NCI-H2107 (cell line): Measurements from ENCODE around the gene CASZ1.

ENCODE experiments used
- DNase-seq: peaks from one replicate; lab custom pipeline; 2025; lab: John Stamatoyannopoulos, UW

Gene CASZ1

DNA sequence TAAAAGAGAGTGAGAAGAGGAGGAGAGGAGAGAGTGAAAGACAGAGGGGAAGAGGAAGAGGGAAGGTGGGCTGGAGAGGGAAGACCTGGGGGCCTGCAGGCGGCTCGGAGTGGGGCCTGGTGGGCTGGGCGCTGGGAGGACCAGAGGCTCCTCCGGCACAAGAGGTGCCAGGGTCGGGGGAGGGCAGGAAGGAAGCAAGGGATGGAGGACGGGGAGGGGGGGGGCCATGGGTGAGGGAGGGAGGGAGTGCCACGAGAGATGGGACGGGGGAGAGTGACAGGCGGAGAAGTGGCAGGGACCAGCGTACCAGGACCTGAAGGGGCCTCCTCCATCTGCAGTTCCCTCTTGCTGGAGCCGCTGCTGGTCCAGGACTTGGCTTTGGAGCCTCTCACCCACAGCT, 87.7 kb downstream of the CASZ1 start:
- DNase-seq, result no peak

DNA sequence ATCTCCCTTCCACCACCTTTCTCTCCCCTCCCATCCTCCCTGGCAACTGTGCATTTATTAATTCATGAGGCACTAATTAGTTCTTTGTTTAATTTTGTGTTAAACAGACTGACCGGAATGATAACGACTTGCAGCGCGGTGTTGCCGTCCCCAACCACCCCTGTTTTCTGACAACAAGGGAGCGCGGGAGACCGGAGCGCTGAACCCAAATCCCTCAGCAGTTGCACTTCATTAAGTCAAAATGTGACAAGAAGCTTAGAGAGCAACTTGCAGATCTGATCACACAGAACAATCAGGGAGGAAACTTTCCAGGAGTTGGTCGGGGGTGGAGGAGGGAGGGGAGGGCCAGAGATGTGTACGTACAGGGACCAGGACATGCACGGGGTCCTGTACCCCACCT, 89.2 kb downstream of the CASZ1 start:
- no peak for DNase-seq

DNA sequence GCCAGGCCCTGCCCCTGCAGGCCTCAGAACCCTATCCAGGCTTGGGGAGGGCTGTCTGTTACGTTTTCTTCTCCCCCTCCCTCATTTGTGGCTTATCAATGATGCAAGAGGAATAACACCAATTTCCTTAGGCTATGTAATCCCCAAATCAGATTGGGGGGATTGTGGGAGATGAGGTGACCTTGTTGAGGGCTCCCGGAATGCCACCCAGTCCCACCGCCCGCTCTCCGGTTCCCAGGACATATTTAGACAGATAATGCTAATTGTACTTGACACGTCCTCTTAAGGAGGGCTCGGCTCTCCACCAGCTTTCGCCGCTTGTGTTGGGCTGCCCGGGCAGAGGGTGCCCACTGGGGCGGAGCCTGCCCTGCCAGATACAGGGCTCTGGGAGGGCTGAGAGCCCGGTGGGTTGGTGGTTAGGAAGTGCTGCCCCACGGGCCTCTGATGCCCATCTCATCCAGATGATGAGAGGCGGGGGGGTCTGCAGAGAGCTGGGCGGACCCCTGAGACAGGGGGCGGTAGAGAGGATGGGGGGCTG, 90.0 kb downstream of the CASZ1 start:
- no peak for DNase-seq

DNA sequence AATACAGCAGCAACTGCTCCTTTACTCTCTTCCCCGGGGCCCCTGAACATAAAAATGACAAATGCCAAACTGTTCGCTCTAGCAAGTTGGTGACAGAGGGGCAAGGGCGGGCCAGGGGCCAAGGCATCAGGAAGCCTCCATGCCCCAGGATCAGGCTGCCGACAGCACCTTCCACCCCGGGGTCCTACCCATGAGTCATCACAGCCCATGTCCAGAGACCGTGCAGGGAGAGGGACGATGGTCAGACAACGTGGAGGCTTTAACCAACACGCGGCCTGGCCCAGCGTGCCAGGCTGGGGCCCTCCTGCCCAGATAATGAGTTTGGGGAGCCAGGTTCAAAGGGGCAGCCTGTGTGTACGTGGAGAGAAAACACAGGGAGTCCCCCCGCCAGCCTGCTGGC, 90.5 kb downstream of the CASZ1 start:
- no peak for DNase-seq

DNA sequence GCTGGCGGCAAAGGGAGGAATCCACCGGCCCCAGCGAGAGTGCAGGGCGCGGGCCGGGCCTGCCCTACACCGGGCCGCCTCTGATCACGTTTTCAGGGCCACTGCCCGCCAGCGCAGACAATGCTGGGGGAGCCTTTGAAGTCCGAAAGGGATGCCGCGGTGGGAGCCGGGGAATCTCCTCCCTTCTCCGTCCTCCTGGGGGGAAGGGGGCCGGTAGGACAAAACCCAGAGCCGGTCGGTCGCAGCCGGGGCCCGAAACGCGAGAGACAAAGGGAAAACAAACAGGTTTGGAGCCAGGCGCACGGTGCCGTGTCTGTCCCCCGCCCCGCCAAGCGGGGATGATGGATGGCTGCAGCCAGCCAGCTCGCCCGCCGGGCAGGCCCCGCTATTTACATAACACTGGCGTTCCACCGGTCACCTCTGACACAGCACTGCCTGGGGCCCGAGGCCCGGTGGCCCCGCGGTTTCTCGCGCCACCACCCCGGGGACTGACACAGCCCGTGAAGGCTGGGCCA, 92.0 kb downstream of the CASZ1 start:
- DNase-seq, result no peak

DNA sequence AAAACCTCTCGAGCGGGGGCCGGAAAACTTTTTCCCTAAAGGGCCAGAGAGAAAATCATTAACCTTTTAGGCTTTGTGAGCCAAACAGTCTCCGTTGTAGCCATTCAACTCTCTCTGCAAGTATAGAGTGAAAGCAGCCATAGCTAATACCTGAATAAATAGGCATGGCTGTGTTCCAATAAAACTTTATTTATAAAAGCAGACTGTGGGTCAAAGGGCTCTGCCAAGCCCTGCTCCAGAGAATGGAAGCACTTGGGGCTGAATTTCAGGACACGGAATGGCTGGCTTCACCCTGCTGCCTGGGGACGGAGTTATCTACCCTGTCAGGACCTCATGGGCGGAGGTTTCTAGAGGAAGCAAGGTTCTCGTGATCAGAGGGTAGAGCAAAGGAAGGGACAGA, 92.7 kb downstream of the CASZ1 start:
- no peak for DNase-seq

DNA sequence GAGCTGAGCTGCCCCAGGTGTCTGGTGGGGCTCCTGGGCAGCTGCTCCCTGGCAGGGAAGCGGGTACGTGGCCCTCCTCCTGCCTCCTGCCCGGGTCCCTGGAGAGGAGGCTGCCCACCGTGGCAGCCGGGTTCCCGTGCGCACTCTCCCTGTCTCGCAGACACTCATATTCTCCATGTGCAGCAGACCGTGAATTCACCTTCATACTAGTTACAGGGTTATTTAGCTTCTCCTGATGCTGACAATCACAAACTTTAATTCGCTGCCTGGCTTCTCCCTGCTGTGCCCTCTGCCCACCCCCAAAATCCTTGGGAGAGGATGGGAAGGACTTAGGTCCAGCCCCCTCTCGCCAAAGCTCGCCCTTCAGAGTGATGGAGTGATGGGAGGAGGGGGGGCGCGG, 95.3 kb downstream of the CASZ1 start:
- DNase-seq, result peak; percentile 28

DNA sequence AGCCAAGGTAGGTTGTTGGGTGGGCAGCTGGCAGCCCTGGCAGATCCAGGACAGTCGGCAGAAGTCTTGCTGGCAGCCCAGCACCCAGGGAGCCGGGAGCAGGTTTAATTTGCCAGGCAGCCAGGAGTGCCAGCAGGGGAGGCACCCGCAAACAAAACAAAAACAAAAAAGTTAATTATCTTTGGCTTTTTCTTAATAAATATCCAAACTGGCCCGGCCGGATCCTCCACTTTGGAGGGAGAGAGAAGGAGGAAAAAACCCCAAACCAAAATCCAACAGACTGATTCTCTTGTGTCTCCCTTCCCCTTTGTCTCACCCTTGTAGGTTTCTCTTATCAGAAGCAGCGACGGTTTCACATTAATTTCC, 97.0 kb downstream of the CASZ1 start:
- DNase-seq, result no peak

DNA sequence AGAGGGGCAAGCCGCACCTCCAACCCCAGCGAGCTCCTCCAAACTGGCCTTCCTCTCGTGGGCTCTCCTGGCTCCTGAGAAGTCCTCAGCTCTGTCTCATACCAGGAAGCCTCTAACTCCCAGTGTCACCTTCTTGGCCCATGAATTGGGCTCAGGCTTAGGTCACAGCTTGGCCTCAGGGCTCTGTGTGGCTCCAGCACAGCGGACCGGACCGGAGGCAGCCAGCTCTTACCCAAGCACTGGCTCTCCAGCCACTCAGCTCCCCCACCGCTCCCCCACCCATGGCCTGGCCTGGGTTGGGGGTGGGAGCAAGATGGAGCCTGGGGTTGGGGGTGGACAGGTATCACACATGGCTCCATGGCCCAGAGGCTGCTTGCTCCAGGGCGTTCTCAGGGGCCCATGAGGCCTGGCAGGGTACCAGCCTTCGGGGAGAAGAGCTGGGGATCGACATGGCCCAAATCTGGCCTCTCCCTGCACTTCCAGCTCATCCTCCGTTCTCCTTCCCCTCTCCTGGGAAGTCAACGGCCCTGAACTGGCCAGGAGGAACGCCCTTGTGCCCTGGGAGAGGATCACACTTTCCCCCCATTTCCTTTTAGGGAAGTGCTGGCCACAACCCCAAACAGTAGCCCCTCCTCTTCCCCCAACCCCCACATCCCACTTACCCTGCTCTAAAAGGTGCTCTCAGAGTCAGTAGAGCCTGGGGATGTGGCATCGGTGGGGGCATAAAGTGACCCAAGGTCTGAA, 97.5 kb downstream of the CASZ1 start:
- DNase-seq, result no peak

DNA sequence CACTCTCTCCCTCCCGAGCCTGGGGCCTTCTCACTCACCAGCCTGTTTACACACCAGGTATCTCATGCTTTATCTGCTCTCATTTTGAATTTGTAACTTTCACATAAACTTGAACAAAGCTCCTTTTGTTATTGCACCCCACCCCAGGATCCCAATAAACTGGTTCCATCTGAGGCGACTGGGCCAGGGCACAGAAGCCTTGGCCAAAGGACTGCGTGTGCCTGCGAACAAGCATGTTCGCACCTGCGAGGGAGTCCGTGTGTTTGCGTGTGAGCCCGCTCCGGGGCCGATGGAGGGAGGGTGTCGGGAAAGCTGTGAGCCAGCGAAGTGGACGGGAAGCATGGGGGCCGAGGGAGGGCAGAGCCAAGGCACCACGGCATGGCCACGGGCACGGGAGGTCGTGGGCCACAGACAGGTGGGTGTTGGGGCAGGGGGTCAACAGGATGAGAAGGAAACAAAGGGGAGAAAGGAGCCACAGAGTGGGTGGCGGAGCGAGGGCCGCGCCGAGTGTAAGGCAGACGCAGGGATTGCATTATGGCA, 98.8 kb downstream of the CASZ1 start:
- no peak for DNase-seq

DNA sequence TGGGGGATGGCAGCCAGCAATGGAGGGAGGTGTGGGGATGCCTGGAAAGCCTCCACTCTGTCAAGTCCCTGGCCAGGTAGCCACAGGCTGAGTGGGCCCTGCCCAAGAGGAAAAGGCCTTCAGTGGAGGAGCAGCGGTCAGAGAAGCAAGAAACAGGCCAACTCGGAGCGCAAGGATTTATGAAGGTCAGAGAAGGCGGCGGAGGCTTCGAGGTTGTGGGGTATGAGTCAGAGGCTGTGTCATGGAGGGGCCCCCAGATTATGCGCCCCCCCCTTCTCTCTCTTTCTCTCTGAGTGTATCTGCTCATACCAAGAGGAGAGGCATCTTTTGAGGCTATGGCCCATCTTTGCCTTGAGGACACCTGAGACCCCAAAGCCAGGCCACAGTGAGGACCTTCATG, 99.5 kb downstream of the CASZ1 start:
- DNase-seq, result no peak

DNA sequence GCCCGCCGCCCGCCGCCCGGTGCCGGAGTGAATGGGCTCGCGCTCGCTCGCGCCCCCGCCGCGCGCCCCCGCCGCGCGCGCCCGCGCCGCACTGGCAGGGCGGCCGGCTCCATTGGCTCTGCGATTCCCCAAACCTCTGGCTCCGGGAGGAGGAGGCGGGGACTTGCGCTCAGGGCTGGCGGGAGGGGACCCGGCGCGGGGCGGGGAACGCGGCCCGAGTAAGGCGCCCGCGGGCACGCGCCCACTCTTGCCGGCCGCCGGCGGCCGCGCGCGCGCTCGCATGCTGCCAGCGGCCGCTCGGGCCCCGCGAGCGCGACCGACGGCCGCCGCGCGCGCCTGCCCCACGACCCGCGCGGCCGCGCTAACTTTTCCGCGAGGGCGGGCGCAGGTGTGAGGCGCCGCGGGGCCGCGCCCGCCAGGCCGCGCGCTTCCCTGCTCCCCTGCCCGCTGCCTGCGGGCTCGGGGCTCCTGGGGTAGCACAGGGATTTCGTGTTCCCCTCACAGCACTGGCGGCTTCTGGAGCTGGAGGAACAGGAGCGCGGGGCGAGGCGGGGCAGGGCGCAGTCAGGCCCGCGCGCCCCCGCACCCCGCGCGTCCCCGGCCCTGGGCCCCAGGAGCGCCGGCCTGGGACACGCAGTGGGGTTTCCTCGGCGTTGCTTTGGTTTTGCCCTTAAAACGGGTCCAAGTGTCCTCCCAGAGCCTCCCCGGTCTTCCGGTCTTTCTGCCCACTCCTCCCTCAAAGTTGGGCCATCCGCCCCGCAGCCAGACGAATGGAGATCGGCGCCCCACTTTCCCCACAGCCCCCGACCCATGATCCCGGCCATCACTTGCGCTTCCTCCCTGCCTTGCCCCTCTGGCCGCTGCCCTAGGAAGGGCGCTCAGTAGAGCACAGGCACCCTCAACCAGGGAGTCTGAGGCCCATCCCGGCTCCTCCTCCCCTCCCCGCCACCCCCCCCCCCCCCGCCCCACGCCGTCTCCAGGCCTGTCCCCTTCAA, 101.5 kb downstream of the CASZ1 start:
- peak; percentile 81 for DNase-seq

DNA sequence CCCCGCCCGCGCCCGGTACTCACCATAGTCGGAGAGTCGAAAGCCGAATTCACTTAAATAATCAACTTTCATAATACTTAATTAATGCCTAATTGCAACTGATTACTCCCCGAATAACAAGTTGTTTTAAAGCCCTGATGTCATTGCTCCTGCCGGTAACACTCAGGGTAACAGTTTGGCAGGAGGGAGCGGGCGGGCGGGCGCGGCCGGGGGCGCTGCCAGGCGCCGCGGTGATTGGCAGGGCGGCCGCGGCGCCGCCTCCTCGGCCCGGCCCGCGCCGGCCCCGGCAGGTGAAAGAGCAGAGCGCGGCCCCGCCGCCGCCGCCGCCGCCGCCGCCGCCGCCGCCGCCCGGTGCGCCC, 102.2 kb downstream of the CASZ1 start:
- DNase-seq, result no peak

DNA sequence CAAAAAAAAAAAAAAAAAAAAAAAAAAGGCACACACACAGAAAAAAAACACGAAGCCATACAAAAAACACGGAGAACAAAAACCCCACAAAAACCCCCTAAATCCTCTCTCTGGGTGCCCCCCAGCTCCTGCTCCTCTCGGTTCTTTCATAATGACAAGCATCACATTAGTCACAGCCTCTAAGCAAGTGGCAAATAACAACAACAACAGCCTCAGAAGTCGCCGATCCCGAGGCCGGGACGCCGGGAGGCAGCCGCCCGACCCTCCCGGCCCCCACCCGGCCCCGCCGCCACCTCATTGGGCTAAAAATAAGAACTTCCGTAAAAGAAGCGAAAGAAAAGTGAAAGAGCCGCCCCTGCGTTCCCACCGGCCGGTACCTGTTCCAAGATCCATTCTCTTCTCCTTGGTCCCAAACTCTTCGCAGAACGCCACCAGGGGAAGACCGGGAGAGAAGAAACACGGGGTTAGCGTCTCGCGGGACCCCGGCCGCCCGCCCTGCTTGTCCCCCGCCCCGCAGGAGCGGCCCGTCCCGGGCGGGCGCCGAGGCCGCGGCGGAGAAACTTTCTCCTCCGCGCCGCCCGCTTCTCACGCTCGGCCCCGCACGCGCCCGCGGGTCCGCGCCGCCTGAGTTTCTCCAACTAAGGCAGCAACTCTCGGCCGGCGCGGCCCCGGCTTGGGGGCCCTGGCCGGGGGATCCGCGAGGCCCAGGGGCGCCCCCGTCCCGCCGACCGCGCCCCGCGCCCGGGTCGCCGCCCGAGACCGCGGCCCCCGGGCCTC, 102.8 kb downstream of the CASZ1 start:
- no peak for DNase-seq

DNA sequence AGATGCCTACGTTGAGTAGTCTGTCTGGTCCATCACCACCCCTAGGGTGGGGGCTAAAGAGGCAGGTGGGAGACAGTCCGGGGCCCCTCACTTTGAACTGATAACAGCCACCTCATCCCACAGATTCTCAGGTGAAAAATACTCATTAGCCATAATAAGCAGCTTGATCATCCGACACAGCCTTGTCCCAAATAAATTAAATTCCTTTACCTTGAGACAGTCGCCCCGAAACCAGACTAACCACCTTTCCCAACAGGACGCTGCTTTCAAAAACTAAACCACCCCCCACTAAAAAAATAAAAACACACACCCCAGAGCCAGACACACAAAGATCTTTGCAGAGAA, 103.3 kb downstream of the CASZ1 start:
- no peak for DNase-seq

DNA sequence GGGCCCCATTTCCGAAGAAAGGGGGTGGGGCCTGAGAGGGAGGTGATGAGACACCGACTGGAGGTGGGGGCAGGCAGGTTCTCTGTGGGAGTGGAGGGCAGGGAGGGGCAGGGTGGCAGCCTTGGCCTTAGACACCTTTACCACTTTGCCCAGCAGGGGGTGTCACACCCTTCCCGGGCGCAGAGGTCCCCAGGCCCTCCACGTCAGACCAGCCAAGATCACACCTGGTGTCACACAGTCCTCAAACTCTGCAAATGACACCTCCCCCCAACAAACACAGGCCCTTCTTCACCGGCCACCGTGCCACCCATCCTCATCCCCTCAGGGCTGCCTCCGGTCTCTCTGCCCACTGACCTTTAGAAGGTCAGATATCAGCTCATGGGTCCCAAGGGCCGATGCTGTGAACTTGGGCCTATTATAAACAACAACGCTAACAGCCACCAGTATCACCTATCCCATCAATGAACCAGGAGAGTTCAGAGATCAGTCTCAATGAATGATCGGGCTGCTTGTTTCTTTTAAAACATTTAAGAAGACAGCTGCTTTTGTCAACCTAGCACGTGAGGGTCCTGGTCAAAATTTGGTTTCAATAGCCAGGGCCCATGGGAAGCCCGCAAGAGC, 103.9 kb downstream of the CASZ1 start:
- DNase-seq, result no peak

DNA sequence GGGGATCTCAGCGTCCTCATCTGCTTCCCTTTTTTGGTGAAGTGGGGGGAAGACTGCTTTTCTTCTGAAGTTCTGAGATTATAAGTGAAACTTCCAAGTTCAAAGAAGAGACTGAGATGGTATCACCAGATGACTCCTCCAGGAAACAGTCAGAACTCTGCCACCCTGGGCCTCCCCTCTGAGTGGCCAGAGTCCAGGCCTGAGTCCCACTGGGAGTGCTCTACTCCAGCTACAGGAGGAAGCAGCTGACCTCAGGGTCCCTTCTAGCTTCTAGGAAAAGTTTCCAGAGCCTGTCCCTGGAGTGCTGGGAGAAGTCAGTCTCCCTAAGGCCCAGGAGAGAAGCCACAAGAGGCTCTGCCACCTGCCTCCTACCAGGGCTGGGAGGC, 104.7 kb downstream of the CASZ1 start:
- no peak for DNase-seq

DNA sequence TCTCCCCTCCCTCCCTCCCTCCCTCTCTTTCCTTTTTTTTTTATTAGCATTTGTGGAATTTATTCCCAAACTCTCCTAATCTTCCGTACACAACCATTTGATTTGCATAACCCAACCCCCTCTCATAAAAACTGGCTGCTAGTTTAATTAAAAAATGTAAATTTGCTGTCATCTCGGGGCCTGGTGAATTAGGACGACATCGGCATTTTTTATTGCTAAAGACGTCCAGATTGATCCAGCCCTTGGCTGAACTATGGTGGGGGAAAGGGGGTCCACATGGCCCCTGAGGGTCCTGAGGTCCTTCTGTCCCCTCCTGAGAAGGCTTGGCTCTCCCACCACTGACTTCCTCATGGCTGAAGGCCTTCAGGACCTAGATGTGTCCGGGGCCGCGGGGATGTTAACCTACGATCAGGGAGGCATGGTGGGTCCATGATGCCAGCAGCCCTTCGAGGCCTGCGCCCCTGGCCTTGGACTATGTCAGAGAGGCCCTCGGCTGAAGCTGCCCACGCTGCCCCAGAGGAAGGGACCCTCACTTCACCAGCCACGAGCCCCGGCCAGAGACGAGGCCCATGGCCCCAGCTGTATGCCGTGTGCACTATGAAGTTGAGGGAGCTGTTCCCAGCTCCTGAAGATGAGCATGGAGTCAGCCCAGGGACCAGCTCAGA, 105.2 kb downstream of the CASZ1 start:
- DNase-seq, result no peak

DNA sequence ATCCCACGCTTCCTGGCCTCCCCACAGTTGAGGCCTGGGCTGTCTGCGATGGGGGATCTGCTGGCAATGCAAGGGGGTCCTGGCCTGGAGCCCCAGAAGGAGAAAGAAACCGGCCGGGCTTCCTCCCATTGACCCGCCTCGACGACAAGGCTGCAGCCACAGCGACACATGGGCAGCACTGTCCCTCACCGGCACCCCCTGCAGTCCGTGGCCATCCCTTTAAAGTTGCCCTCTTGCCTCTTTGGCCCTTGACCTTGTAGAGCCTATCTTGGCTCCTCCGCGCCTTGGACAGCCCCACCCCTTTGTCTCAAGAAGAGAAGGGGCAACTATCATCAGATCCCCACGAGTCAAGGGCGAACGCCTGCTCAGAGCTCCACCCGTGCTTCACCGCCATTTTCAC, 106.0 kb downstream of the CASZ1 start:
- no peak for DNase-seq

DNA sequence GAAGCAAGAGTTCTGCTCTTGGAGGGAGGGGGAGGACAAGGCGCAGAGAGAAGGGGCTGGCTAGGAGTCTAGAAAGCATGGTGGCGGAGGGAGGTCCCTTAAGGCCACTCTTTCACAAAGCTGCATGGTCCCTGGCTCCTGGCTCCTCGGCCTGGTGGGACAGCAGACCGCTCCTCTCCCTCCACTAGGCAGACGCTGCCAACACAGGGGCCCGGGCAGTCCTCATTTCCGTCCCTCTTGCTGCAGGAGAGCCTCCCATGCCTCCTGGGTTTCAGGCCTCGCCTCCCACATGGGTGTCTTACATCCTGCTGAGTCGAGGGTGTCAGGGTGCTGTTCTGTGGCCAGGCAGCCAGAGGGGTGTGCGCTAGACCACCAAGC, 108.0 kb downstream of the CASZ1 start:
- no peak for DNase-seq

DNA sequence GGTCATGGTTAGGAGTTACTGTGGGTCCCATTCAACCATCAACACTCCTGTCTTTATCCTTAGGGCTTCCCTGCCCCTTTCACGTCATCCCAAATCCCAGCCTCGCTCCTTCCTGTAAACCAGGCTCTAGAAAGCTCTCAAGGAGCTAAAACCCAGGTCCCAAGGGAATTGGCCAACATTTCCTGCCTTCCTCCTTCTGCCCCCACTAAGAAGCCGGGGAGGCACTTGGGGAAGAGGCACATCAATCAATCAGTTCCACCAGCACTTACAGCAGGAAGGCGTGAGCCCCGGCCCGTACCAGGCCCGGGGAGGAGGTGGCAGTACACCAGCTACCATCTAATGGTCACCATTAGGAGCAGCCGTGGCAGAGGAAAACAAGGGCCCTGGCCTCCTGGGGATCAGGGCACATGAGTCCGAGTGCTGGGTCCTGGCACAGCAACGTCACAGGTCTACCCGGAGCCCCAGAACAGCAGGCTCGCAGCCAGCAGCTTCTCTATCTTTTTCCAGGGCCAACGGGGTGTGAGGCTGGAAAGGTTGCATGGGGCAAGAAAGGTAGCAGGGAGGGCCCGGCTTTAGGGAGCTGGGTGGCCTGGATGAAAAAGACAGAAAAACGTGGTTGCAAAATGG, 108.6 kb downstream of the CASZ1 start:
- no peak for DNase-seq
